HepG2 (cell line): ENCODE data around the gene OSBPL10. TPM values are rescaled to one million over a fixed set of nuclear protein-coding genes. Genes with fewer than 3 reads are reported as not detected.

ENCODE experiments used
- ASH2L ChIP-seq: fragments of 300-600, 200-600 bp; sonication (generic); IDR thresholded peaks from 2 replicates; pipeline ENCODE4 v1.7.0; 2017; ENCODE audit warnings: low read depth, mild to moderate bottlenecking, moderate library complexity, mixed read lengths, low read length; ENCODE audit not compliant: insufficient read length
- TP53 ChIP-seq: sonication (generic); formaldehyde crosslinking; conservative IDR thresholded peaks from 2 replicates; pipeline ENCODE4 v1.4.0; 2020; ENCODE audit warnings: missing genetic modification reagents
- YEATS4 ChIP-seq: sonication (generic); formaldehyde crosslinking; IDR thresholded peaks from 2 replicates; pipeline ENCODE4 v1.4.0; 2020; ENCODE audit warnings: missing genetic modification reagents, borderline replicate concordance
- polyA plus RNA-seq, 8 experiments: library from polyadenylated mRNA; depleted of rRNA in 3 of 8; stranded (reverse) in 7 of 8; unstranded in 1 of 8; fragments of >200 nt; fragmentation: Illumina TruSeq in 4 of 8; extraction: Trizol in 4 of 8; gene quantifications; 2 replicates each; pipeline versions ENCODE4 v1.2.1 to v1.2.3, GENCODE V29; 2011 to 2016; ENCODE audit warnings: low read depth in 4 of 8, missing spikeins in 1 of 8, mixed read lengths in 1 of 8; ENCODE audit not compliant: insufficient read depth in 1 of 8
- total RNA-seq, 5 experiments: library from RNA; depleted of rRNA; stranded (reverse); fragments of >200 nt; fragmentation: Illumina TruSeq; extraction: Trizol; gene quantifications; 2 replicates each; pipeline ENCODE4 v1.2.3, GENCODE V29; 2016; ENCODE audit warnings: low read depth in 1 of 5
- TF ChIP-seq, protein P1 (sequence below): sonication (generic); formaldehyde crosslinking; IDR thresholded peaks from 2 replicates; pipeline ENCODE4 v1.4.0; 2020; ENCODE audit warnings: mild to moderate bottlenecking, missing genetic modification reagents
- TF ChIP-seq, protein P2 (sequence below): IDR thresholded peaks from 2 replicates; pipeline ENCODE4 v1.6.1; 2016; ENCODE audit warnings: missing biosample characterization, missing genetic modification reagents, low read depth

OSBPL10 gene
- total and polyA plus RNA-seq, 2 of the 13 experiments (the other 11 are each of a cell fraction or from before 2014, with no cell fraction given), result 10.3 to 28.6 TPM

DNA sequence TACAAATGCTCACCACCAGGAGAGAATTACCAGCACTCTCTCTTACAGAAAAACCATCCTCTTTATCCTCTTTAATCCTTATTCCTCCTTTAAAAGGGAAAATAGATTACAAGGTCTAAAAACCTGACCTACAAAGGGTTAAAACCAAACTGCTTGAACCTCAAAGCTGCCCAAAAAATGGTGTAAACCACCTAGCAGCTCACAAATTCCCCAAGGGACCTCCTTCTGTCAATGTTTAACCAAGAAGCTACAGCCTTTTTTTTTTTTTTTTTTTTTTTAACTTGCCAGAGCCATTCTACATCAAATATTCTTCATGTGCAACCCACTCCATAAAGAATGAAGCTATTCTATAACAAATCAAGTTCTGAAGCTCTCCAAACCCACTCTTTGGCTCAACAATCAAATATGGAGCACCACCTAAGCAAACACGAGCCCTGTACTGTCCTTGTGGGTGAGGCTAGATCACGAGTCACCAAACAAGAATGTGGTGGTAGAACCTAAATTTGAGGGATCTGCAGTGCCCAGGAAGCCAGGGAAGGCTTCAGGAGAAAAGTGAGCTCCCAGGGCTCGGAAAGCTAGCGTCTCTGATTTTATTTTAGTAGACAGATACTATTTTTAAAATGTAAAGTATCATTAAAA is 20.1 kb downstream of the OSBPL10 start (continued):
- TF ChIP-seq, protein P1, sequence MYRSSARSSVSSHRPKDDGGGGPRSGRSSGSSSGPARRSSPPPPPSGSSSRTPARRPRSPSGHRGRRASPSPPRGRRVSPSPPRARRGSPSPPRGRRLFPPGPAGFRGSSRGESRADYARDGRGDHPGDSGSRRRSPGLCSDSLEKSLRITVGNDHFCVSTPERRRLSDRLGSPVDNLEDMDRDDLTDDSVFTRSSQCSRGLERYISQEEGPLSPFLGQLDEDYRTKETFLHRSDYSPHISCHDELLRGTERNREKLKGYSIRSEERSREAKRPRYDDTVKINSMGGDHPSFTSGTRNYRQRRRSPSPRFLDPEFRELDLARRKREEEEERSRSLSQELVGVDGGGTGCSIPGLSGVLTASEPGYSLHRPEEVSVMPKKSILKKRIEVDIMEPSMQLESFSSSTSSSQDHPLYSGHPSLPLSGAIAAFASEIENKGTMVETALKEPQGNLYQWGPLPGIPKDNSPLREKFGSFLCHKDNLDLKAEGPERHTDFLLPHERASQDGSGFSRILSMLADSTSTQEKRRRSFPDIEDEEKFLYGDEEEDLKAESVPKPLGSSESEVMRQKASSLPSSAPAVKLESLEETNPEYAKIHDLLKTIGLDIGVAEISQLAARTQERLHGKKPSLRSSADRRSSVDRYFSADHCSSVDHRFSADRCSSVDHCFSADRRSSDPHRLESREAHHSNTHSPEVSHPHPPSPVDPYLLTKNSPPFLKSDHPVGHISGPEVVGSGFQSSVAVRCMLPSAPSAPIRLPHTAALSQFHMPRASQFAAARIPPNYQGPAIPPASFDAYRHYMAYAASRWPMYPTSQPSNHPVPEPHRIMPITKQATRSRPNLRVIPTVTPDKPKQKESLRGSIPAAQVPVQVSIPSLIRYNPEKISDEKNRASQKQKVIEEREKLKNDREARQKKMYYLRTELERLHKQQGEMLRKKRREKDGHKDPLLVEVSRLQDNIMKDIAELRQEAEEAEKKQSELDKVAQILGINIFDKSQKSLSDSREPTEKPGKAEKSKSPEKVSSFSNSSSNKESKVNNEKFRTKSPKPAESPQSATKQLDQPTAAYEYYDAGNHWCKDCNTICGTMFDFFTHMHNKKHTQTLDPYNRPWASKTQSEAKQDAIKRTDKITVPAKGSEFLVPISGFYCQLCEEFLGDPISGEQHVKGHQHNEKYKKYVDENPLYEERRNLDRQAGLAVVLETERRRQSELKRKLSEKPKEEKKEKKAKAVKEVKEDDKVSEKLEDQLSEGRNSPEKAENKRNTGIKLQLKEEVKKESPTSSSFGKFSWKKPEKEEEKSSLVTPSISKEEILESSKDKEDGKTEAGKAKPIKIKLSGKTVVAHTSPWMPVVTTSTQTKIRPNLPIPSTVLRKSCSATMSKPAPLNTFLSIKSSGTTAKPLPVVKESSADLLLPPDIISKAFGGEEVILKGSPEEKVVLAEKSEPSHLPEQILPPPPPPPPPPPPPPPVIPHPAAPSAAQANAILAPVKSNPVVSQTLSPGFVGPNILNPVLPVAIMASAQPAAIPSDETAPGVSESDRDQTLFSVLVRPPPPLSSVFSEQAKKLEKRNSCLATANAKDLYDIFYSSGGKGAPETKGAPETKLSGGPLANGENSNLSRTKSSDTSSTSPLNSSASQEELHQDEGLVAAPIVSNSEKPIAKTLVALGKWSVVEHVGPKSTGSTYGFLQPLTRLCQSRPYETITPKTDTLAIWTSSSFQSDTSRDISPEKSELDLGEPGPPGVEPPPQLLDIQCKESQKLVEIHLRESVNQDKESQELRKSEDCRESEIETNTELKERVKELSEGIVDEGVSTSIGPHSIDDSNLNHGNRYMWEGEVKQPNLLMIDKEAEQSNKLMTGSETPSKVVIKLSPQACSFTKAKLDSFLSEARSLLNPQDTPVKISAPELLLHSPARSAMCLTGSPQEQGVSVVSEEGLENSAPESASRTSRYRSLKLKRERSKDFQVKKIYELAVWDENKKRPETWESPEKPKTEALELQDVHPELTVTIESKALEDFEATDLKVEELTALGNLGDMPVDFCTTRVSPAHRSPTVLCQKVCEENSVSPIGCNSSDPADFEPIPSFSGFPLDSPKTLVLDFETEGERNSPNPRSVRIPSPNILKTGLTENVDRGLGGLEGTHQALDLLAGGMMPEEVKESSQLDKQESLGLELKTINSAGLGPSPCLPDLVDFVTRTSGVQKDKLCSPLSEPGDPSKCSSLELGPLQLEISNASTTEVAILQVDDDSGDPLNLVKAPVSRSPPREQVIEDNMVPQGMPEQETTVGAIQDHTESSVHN (CRISPR knock-in tag), result no peak
- TF ChIP-seq YEATS4 (CRISPR knock-in tag) (0 out of 2 replicates have a peak, but pooled peaks have one; percentile 20), TP53 (CRISPR knock-in tag) (no peak), ASH2L (peak; percentile 40)
- TF ChIP-seq, protein P2, sequence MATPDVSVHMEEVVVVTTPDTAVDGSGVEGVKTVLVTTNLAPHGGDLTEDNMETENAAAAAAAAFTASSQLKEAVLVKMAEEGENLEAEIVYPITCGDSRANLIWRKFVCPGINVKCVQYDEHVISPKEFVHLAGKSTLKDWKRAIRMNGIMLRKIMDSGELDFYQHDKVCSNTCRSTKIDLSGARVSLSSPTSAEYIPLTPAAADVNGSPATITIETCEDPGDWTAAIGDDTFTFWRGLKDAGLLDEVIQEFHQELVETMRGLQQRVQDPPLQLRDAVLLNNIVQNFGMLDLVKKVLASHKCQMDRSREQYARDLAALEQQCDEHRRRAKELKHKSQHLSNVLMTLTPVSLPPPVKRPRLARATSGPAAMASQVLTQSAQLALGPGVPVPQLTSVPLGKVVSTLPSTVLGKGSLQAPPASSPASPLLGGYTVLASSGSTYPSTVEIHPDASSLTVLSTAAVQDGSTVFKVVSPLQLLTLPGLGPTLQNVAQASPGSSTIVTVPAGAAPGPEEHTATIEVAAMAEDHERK (CRISPR knock-in tag), result no peak
- TF ChIP-seq, all 625 proteins: peak for 24
